Liver (tissue), 9 donors: ENCODE results near the gene ANAPC16. TPM values are rescaled to one million over a fixed set of nuclear protein-coding genes. Genes with fewer than 3 reads are reported as not detected.

Experiments
- DNase-seq: peaks from one replicate; pipeline ENCODE4 v3.0.0-alpha.2; 2017; ENCODE audit warnings: low spot score
- H3K27ac ChIP-seq, 2 donors: one replicate each; pipeline ENCODE4 v1.7.0; 2013; ENCODE audit warnings: inconsistent platforms in 2 of 2, low read length in 2 of 2, control low read depth in 1 of 2, low read depth in 1 of 2, mild to moderate bottlenecking in 1 of 2
- H3K27me3 ChIP-seq, 4 donors: one replicate each; pipeline versions ENCODE4 v1.6.1 to v1.7.0; 2013; ENCODE audit warnings: low read length in 3 of 4, inconsistent platforms in 1 of 4, mild to moderate bottlenecking in 1 of 4, moderate library complexity in 1 of 4; ENCODE audit not compliant: control insufficient read depth in 4 of 4, insufficient read depth in 4 of 4
- H3K36me3 ChIP-seq, 4 donors: one replicate each; pipeline versions ENCODE4 v1.6.1 to v1.7.0; 2013; ENCODE audit warnings: low read length in 3 of 4, mild to moderate bottlenecking in 3 of 4, low read depth in 1 of 4, moderate library complexity in 1 of 4; ENCODE audit not compliant: control insufficient read depth in 4 of 4, insufficient read depth in 3 of 4
- H3K4me1 ChIP-seq, 4 donors: one replicate each; pipeline versions ENCODE4 v1.6.1 to v1.7.0; 2013; ENCODE audit warnings: low read length in 3 of 4, mild to moderate bottlenecking in 3 of 4, moderate library complexity in 1 of 4; ENCODE audit not compliant: control insufficient read depth in 4 of 4, insufficient read depth in 4 of 4
- H3K4me3 ChIP-seq, 3 donors: one replicate each; pipeline versions ENCODE4 v1.6.1 to v1.7.0; 2013; ENCODE audit warnings: low read length in 3 of 3, control low read depth in 1 of 3, low read depth in 1 of 3, mild to moderate bottlenecking in 1 of 3
- H3K9ac ChIP-seq, 2 donors: one replicate each; pipeline ENCODE4 v1.7.0; 2013; ENCODE audit warnings: low read length in 2 of 2, mild to moderate bottlenecking in 2 of 2, moderate library complexity in 2 of 2, control low read depth in 1 of 2, low read depth in 1 of 2
- H3K9me3 ChIP-seq, 4 donors: one replicate each; pipeline versions ENCODE4 v1.6.1 to v1.7.0; 2013; ENCODE audit warnings: low read length in 3 of 4; ENCODE audit not compliant: control insufficient read depth in 4 of 4
- EGR1 ChIP-seq, 2 donors: IDR thresholded peaks; 2 replicates each; pipeline ENCODE4 v1.6.1; 2016 to 2018; ENCODE audit warnings: antibody characterized with exemption in 2 of 2, low read depth in 2 of 2
- FOXA1 ChIP-seq: IDR thresholded peaks from 2 replicates; pipeline ENCODE4 v1.6.1; 2016; ENCODE audit warnings: antibody characterized with exemption
- FOXA2 ChIP-seq: IDR thresholded peaks from 2 replicates; pipeline ENCODE4 v1.6.1; 2016; ENCODE audit warnings: antibody characterized with exemption
- GABPA ChIP-seq, 2 donors: IDR thresholded peaks in 1 of 2; conservative IDR thresholded peaks in 1 of 2; 2 replicates each; pipeline ENCODE4 v1.6.1; 2016; ENCODE audit warnings: antibody characterized with exemption in 2 of 2, mild to moderate bottlenecking in 1 of 2, moderate library complexity in 1 of 2
- HNF4G ChIP-seq: IDR thresholded peaks from 2 replicates; pipeline ENCODE4 v1.6.1; 2016; ENCODE audit warnings: antibody characterized with exemption
- JUND ChIP-seq, 2 donors: IDR thresholded peaks; 2 replicates each; pipeline ENCODE4 v1.6.1; 2016; ENCODE audit warnings: antibody characterized with exemption in 2 of 2
- NR2F2 ChIP-seq: IDR thresholded peaks from 2 replicates; pipeline ENCODE4 v1.6.1; 2016; ENCODE audit warnings: antibody characterized with exemption
- RAD21 ChIP-seq, 2 donors: IDR thresholded peaks; 2 replicates each; pipeline ENCODE4 v1.6.1; 2016; ENCODE audit warnings: antibody characterized with exemption in 2 of 2, mild to moderate bottlenecking in 2 of 2
- RXRA ChIP-seq, 2 donors: IDR thresholded peaks; 2 replicates each; pipeline ENCODE4 v1.6.1; 2017 to 2018; ENCODE audit warnings: antibody characterized with exemption in 2 of 2, mild to moderate bottlenecking in 1 of 2
- SP1 ChIP-seq: IDR thresholded peaks from 2 replicates; pipeline ENCODE4 v1.6.1; 2018; ENCODE audit warnings: antibody characterized with exemption, mild to moderate bottlenecking
- TAF1 ChIP-seq: conservative IDR thresholded peaks from 2 replicates; pipeline ENCODE4 v1.6.1; 2016; ENCODE audit warnings: antibody characterized with exemption, mild to moderate bottlenecking
- YY1 ChIP-seq: IDR thresholded peaks from 2 replicates; pipeline ENCODE4 v1.6.1; 2016; ENCODE audit warnings: antibody characterized with exemption, mild to moderate bottlenecking
- WGBS: extraction: QIAGEN DNeasy Blood & Tissue Kit; methylation state at CpG from one replicate; pipeline ENCODE4 v1.1.7; 2013; 5-methylcytosine and 5-hydroxymethylcytosine counted together
- polyA plus RNA-seq, 2 donors: library from polyadenylated mRNA; stranded (reverse) in 1 of 2; unstranded in 1 of 2; fragments of 200-250 nt in 1 of 2; fragments of >200 nt in 1 of 2; fragmentation: Nextera tagmentation in 1 of 2; extraction: Ambion mirVana in 1 of 2; gene quantifications; one replicate each; pipeline versions ENCODE4 v1.2.1 to v1.2.3, GENCODE V29; 2013 to 2015
- total RNA-seq, 2 donors: library from RNA; depleted of rRNA; stranded (reverse); fragments of >200 nt; gene quantifications; one replicate each; pipeline ENCODE4 v1.2.3, GENCODE V29; 2014
- TF ChIP-seq, protein P1 (sequence below): IDR thresholded peaks from 2 replicates; pipeline ENCODE4 v1.6.1; 2016; ENCODE audit warnings: antibody characterized with exemption, mild to moderate bottlenecking
- TF ChIP-seq, protein P2 (sequence below): IDR thresholded peaks from 2 replicates; pipeline ENCODE4 v1.6.1; 2016; ENCODE audit warnings: antibody characterized with exemption
- TF ChIP-seq, protein P3 (sequence below): IDR thresholded peaks from 2 replicates; pipeline ENCODE4 v1.6.1; 2016; ENCODE audit warnings: antibody characterized with exemption
- TF ChIP-seq, protein P4 (sequence below): IDR thresholded peaks from 2 replicates; pipeline ENCODE4 v1.6.1; 2016; ENCODE audit warnings: antibody characterized with exemption
- donor health status: healthy.
- donor health status: healthy.
- donor health status: healthy.
- donor health status: healthy.
- donor health status: healthy.

ANAPC16 gene
- total and polyA plus RNA-seq, 4 donors = 36.8 to 96.3 (median 55.6) TPM

- Histone ChIP-seq H3K9me3 (no peaks in the 10 kb centered on the region), H3K27me3 (no peaks in the 10 kb centered on the region), H3K9ac (no peak overlapping the region), H3K4me1 (peaks cover 19 to 29% (median 27%) of the 10 kb centered on the region in 4 donors), H3K36me3 (no peaks in the 10 kb centered on the region), H3K27ac (no peak overlapping the region), H3K4me3 (no peak overlapping the region)
- no peak for TF ChIP-seq FOXA1
- TF ChIP-seq GABPA (IDR thresholded peaks at IDR 0.05 in 1 of 2, conservative IDR thresholded peaks at IDR 0.05 in 1 of 2) = no peak
- TF ChIP-seq NR2F2 = no peak
- no peak for TF ChIP-seq FOXA2
- TF ChIP-seq RXRA (IDR thresholded peaks at IDR 0.05) = no peak
- TF ChIP-seq TAF1 = no peak
- no peak for TF ChIP-seq SP1
- TF ChIP-seq HNF4G = no peak
- TF ChIP-seq, protein P1, sequence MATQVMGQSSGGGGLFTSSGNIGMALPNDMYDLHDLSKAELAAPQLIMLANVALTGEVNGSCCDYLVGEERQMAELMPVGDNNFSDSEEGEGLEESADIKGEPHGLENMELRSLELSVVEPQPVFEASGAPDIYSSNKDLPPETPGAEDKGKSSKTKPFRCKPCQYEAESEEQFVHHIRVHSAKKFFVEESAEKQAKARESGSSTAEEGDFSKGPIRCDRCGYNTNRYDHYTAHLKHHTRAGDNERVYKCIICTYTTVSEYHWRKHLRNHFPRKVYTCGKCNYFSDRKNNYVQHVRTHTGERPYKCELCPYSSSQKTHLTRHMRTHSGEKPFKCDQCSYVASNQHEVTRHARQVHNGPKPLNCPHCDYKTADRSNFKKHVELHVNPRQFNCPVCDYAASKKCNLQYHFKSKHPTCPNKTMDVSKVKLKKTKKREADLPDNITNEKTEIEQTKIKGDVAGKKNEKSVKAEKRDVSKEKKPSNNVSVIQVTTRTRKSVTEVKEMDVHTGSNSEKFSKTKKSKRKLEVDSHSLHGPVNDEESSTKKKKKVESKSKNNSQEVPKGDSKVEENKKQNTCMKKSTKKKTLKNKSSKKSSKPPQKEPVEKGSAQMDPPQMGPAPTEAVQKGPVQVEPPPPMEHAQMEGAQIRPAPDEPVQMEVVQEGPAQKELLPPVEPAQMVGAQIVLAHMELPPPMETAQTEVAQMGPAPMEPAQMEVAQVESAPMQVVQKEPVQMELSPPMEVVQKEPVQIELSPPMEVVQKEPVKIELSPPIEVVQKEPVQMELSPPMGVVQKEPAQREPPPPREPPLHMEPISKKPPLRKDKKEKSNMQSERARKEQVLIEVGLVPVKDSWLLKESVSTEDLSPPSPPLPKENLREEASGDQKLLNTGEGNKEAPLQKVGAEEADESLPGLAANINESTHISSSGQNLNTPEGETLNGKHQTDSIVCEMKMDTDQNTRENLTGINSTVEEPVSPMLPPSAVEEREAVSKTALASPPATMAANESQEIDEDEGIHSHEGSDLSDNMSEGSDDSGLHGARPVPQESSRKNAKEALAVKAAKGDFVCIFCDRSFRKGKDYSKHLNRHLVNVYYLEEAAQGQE = no peak
- no peak for TF ChIP-seq EGR1 (IDR thresholded peaks at IDR 0.05; ENCODE audit: low read depth in 2 of 2)
- no peak for TF ChIP-seq YY1
- TF ChIP-seq, protein P2, sequence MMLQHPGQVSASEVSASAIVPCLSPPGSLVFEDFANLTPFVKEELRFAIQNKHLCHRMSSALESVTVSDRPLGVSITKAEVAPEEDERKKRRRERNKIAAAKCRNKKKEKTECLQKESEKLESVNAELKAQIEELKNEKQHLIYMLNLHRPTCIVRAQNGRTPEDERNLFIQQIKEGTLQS = no peak
- no peak for TF ChIP-seq JUND (IDR thresholded peaks at IDR 0.05)
- TF ChIP-seq, protein P3, sequence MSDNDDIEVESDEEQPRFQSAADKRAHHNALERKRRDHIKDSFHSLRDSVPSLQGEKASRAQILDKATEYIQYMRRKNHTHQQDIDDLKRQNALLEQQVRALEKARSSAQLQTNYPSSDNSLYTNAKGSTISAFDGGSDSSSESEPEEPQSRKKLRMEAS = no peak
- TF ChIP-seq, protein P4, sequence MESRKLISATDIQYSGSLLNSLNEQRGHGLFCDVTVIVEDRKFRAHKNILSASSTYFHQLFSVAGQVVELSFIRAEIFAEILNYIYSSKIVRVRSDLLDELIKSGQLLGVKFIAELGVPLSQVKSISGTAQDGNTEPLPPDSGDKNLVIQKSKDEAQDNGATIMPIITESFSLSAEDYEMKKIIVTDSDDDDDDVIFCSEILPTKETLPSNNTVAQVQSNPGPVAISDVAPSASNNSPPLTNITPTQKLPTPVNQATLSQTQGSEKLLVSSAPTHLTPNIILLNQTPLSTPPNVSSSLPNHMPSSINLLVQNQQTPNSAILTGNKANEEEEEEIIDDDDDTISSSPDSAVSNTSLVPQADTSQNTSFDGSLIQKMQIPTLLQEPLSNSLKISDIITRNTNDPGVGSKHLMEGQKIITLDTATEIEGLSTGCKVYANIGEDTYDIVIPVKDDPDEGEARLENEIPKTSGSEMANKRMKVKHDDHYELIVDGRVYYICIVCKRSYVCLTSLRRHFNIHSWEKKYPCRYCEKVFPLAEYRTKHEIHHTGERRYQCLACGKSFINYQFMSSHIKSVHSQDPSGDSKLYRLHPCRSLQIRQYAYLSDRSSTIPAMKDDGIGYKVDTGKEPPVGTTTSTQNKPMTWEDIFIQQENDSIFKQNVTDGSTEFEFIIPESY = no peak
- no peak for TF ChIP-seq RAD21 (IDR thresholded peaks at IDR 0.05)
- 94% methylated on average over 3 of the region's 3 CpGs for WGBS
- no peak for DNase-seq
Observed at GRCh38 chr10:72252972-72253371, 37.2 kb downstream of the ANAPC16 start.

- Histone ChIP-seq H3K9me3 (no peaks in the 10 kb centered on the region), H3K27me3 (no peaks in the 10 kb centered on the region), H3K9ac (no peak overlapping the region), H3K36me3 (no peaks in the 10 kb centered on the region), H3K4me3 (no peak overlapping the region), H3K4me1 (peaks cover 17 to 23% (median 22%) of the 10 kb centered on the region in 4 donors), H3K27ac (no peak overlapping the region)
- 87% methylated on average over 7 of the region's 7 CpGs for WGBS
- no peak for DNase-seq
- TF ChIP-seq, protein P1 = no peak
- TF ChIP-seq GABPA (IDR thresholded peaks at IDR 0.05 in 1 of 2, conservative IDR thresholded peaks at IDR 0.05 in 1 of 2) (no peak), YY1 (no peak), EGR1 (IDR thresholded peaks at IDR 0.05; ENCODE audit: low read depth in 2 of 2) (no peak), HNF4G (no peak), RXRA (IDR thresholded peaks at IDR 0.05) (no peak), FOXA2 (no peak)
- TF ChIP-seq, protein P4 = no peak
Observed at GRCh38 chr10:72253578-72253977, 37.8 kb downstream of the ANAPC16 start.
